ENCODE data around the gene LIPJ. TPM values are rescaled to one million over a fixed set of nuclear protein-coding genes. Genes with fewer than 3 reads are reported as not detected.

LIPJ gene
- total RNA-seq, 2 donors from 2014 or later, result 0.27 TPM; not detected in 1

GRCh38 chr10:88624840-88625239 is 38.3 kb downstream of the LIPJ start:
- TF ChIP-seq CTCF (IDR thresholded peaks at IDR 0.05), result no peak
- DNase-seq (ENCODE audit: low spot score) (no peak), ATAC-seq (ENCODE audit: insufficient number of reproducible peaks, low FRiP score, low read depth) (no peak)
- no peaks in the 10 kb centered on the region for H3K4me1 ChIP-seq (ENCODE audit: control insufficient read depth in 1 of 2, low read depth in 2 of 2)
- H3K36me3 ChIP-seq, result no peaks in the 10 kb centered on the region
- no peaks in the 10 kb centered on the region for H3K9me3 ChIP-seq
- H3K27me3 ChIP-seq (replicated peaks; ENCODE audit: insufficient read depth), result no peaks in the 10 kb centered on the region
- no peak overlapping the region for H3K27ac ChIP-seq
- H3K4me3 ChIP-seq, result no peak overlapping the region

DNA sequence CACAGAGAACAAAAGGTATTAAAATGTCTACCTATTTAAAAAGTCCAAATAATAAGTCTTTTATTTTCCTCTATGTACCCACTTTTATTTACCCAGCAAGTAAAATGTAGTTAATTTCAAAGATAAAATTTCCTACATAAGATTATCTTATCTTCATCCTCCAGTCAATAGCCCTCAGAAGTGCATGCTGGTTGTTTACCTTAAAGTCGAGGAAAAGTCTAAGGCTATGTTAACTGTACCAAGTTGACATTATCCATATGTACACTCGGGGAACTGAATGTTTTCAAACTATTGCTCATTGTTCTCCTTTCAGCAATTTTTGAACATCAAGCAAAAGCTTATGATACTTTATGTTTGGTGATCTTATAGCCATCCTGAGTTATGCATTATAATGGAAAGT is 53.6 kb downstream of the LIPJ start:
- H3K27me3 ChIP-seq (replicated peaks; ENCODE audit: insufficient read depth), result no peaks in the 10 kb centered on the region
- no peaks in the 10 kb centered on the region for H3K4me1 ChIP-seq (ENCODE audit: control insufficient read depth in 1 of 2, low read depth in 2 of 2)
- H3K36me3 ChIP-seq, result no peaks in the 10 kb centered on the region
- no peak for TF ChIP-seq CTCF (IDR thresholded peaks at IDR 0.05)
- H3K27ac ChIP-seq, result no peak overlapping the region
- ATAC-seq (ENCODE audit: insufficient number of reproducible peaks, low FRiP score, low read depth) (no peak), DNase-seq (ENCODE audit: low spot score) (no peak)
- H3K4me3 ChIP-seq, result no peak overlapping the region
- peaks cover 9% of the 10 kb centered on the region for H3K9me3 ChIP-seq

- no peaks in the 10 kb centered on the region for H3K36me3 ChIP-seq
- no peak for TF ChIP-seq CTCF (IDR thresholded peaks at IDR 0.05)
- H3K4me1 ChIP-seq (ENCODE audit: control insufficient read depth in 1 of 2, low read depth in 2 of 2), result no peaks in the 10 kb centered on the region
- H3K9me3 ChIP-seq, result peaks cover 9% of the 10 kb centered on the region
- no peaks in the 10 kb centered on the region for H3K27me3 ChIP-seq (replicated peaks; ENCODE audit: insufficient read depth)
- no peak for ATAC-seq (ENCODE audit: insufficient number of reproducible peaks, low FRiP score, low read depth)
- no peak for DNase-seq (ENCODE audit: low spot score)
- no peak overlapping the region for H3K27ac ChIP-seq
- H3K4me3 ChIP-seq, result no peak overlapping the region
These were observed 55.6 kb downstream of the LIPJ start for GRCh38 chr10:88642209-88642608.

DNA sequence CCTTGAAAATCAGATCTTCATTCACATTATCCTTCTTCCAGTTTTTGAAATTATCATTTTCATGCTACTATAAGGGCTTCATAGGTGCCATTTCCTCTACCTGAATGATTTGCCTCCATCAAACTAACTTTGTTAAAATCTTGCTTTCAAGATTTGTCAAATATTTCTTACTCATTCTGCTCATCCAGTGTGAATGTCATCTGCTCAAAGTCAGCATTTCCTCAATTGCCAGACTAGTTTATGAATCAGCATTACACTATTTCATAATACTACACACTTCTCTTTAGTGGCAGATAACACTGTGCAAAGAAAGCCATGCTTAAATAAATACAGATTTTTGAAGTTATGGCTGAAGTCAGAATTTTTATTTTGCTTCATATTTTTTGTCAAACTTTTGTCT is 56.4 kb downstream of the LIPJ start:
- ATAC-seq (ENCODE audit: insufficient number of reproducible peaks, low FRiP score, low read depth), result no peak

GRCh38 chr10:88647061-88647615 is 60.6 kb downstream of the LIPJ start:
- TF ChIP-seq CTCF (IDR thresholded peaks at IDR 0.05), result no peak
- no peaks in the 10 kb centered on the region for H3K9me3 ChIP-seq
- no peak for ATAC-seq (ENCODE audit: insufficient number of reproducible peaks, low FRiP score, low read depth)

More for the DNA sequence above, 56.4 kb downstream of the LIPJ start:
- H3K4me3 ChIP-seq, result no peak overlapping the region
- H3K27ac ChIP-seq, result no peak overlapping the region
- DNase-seq (ENCODE audit: low spot score), result no peak
- H3K9me3 ChIP-seq, result peaks cover 8% of the 10 kb centered on the region
- H3K36me3 ChIP-seq, result no peaks in the 10 kb centered on the region
- H3K4me1 ChIP-seq (ENCODE audit: control insufficient read depth in 1 of 2, low read depth in 2 of 2), result no peaks in the 10 kb centered on the region
- no peaks in the 10 kb centered on the region for H3K27me3 ChIP-seq (replicated peaks; ENCODE audit: insufficient read depth)
- no peak for TF ChIP-seq CTCF (IDR thresholded peaks at IDR 0.05)

More at GRCh38 chr10:88647061-88647615, 60.6 kb downstream of the LIPJ start:
- DNase-seq (ENCODE audit: low spot score), result no peak
- H3K36me3 ChIP-seq, result no peaks in the 10 kb centered on the region
- no peaks in the 10 kb centered on the region for H3K27me3 ChIP-seq (replicated peaks; ENCODE audit: insufficient read depth)
- no peak overlapping the region for H3K27ac ChIP-seq
- no peak overlapping the region for H3K4me3 ChIP-seq
- H3K4me1 ChIP-seq (ENCODE audit: control insufficient read depth in 1 of 2, low read depth in 2 of 2), result no peaks in the 10 kb centered on the region
